Ascending aorta (tissue), 2 donors: ENCODE data around the gene RGPD3. TPM values are rescaled to one million over a fixed set of nuclear protein-coding genes. Genes with fewer than 3 reads are reported as not detected.

Experiments
- DNase-seq, 2 donors: peaks; one replicate each; pipeline ENCODE4 v3.0.0-alpha.2; 2019; ENCODE audit warnings: low spot score in 2 of 2
- H3K27ac ChIP-seq, 2 donors: fragments of 200-600 bp; sonication (generic); one replicate each; pipeline ENCODE4 v1.5.1; 2016 to 2017; ENCODE audit warnings: mild to moderate bottlenecking in 1 of 2
- H3K27me3 ChIP-seq: fragments of 200-600 bp; sonication (generic); one replicate; pipeline ENCODE4 v1.5.1; 2017
- H3K36me3 ChIP-seq, 2 donors: fragments of 200-600 bp; sonication (generic); one replicate each; pipeline ENCODE4 v1.5.1; 2016
- H3K4me1 ChIP-seq, 2 donors: fragments of 200-600 bp; sonication (generic); one replicate each; pipeline ENCODE4 v1.5.1; 2016 to 2017; ENCODE audit warnings: mild to moderate bottlenecking in 1 of 2
- H3K4me3 ChIP-seq, 2 donors: fragments of 200-600 bp; sonication (generic); one replicate each; pipeline ENCODE4 v1.5.1; 2016 to 2017; ENCODE audit warnings: mild to moderate bottlenecking in 1 of 2
- H3K9me3 ChIP-seq, 2 donors: fragments of 200-600 bp; sonication (generic); one replicate each; pipeline ENCODE4 v1.5.1; 2016
- intact Hi-C: fragments of 100-400 bp; cut with DNase I; formaldehyde crosslinking; loops from one replicate; pipeline ENCODE4 v1.15.1; 2023
- total RNA-seq: library from RNA; depleted of rRNA; stranded (reverse); fragments of >200 nt; gene quantifications from one replicate; pipeline ENCODE4 v1.1.0, GENCODE V29; 2016
- TF ChIP-seq, protein P1 (sequence below), 3 experiments: fragments of 200-600 bp in 2 of 3; fragments of 450-650 bp in 1 of 3; sonication (generic) in 2 of 3; IDR thresholded peaks; one replicate each; pipeline ENCODE4 v1.5.1; 2016 to 2019; ENCODE audit warnings: antibody characterized with exemption in 3 of 3, mild to moderate bottlenecking in 1 of 3, moderate library complexity in 1 of 3

RGPD3 gene
- total RNA-seq, 1 donor from 2014 or later: 0.75 TPM

DNA sequence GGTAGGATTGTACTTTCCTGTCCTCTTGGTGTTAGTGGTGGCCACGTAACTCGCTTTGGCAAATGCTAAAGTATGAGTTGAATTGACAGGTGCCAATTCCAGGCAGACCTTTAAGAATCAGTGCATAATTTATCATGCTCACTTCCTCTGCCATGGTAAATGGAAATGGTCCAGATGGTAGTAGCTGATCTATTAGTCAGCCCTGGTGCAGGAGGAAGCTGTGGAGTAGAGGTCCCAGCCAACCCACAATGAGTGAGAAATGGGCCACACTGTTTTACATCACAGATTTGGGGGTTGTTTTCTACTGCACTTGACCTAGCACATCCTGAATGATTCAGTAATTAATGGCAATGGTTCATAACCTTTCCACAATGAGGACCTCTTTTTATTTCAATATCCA is 104.4 kb downstream of the RGPD3 start:
- no peak for DNase-seq
- Histone ChIP-seq H3K36me3 (no peaks in the 10 kb centered on the region), H3K9me3 (no peaks in the 10 kb centered on the region), H3K27me3 (no peaks in the 10 kb centered on the region), H3K4me3 (no peak overlapping the region), H3K27ac (no peak overlapping the region), H3K4me1 (no peaks in the 10 kb centered on the region)
- TF ChIP-seq, protein P1, sequence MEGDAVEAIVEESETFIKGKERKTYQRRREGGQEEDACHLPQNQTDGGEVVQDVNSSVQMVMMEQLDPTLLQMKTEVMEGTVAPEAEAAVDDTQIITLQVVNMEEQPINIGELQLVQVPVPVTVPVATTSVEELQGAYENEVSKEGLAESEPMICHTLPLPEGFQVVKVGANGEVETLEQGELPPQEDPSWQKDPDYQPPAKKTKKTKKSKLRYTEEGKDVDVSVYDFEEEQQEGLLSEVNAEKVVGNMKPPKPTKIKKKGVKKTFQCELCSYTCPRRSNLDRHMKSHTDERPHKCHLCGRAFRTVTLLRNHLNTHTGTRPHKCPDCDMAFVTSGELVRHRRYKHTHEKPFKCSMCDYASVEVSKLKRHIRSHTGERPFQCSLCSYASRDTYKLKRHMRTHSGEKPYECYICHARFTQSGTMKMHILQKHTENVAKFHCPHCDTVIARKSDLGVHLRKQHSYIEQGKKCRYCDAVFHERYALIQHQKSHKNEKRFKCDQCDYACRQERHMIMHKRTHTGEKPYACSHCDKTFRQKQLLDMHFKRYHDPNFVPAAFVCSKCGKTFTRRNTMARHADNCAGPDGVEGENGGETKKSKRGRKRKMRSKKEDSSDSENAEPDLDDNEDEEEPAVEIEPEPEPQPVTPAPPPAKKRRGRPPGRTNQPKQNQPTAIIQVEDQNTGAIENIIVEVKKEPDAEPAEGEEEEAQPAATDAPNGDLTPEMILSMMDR (IDR thresholded peaks at IDR 0.05): no peak
- intact Hi-C loops: no loop called here

DNA sequence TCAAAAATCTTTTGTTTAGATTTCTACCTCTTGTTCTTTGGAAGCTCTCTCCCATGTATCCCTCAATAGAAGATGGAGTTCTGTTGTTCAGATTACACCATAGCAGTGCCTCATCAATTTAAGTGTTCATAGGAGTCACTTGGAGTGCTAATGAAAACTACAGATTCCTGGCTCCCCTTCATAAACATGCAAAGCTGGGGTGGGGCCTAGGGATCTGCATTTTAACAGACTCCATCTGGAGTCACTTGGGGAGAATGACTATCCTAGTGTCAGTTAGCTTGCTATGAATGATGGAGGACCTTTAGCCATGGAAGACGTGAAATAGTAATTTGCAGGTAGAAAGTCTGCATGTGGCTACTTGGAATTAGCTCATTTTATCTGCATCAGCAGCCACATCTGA is 105.4 kb downstream of the RGPD3 start:
- intact Hi-C loops: no loop called here
- no peaks in the 10 kb centered on the region for H3K36me3 ChIP-seq
- H3K4me1 ChIP-seq: no peaks in the 10 kb centered on the region
- no peak overlapping the region for H3K27ac ChIP-seq
- no peak for DNase-seq
- TF ChIP-seq, protein P1 (IDR thresholded peaks at IDR 0.05): no peak
- H3K27me3 ChIP-seq: no peaks in the 10 kb centered on the region
- no peaks in the 10 kb centered on the region for H3K9me3 ChIP-seq
- no peak overlapping the region for H3K4me3 ChIP-seq

DNA sequence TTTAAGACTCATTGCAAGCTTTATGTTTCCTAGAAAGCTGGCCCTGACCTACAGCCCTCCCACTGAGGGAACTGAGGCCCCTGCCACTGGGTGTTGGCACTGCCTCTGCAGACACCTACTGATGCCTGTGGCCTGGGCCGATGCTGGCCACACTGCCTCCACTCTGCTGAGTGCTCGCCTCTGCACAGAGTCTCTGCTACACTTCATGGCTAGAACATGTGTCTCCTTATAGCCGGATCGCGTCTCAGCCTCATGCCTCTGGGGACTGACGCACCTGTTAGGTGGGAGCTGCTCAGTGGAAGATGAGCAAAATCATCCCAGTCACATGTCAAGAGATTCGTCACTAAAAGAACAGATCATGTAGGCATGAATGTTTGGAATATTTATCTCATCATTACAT is 108.7 kb downstream of the RGPD3 start:
- TF ChIP-seq, protein P1 (IDR thresholded peaks at IDR 0.05): no peak
- intact Hi-C loops: no loop called here

GRCh38 chr2:106358521-106358920 is 109.7 kb downstream of the RGPD3 start:
- intact Hi-C loops: no loop called here
- Histone ChIP-seq H3K27me3 (no peaks in the 10 kb centered on the region), H3K4me1 (no peaks in the 10 kb centered on the region), H3K27ac (no peak overlapping the region), H3K9me3 (no peaks in the 10 kb centered on the region), H3K4me3 (no peak overlapping the region), H3K36me3 (no peaks in the 10 kb centered on the region)
- no peak for DNase-seq
- TF ChIP-seq, protein P1 (IDR thresholded peaks at IDR 0.05): no peak

More for the DNA sequence above, 108.7 kb downstream of the RGPD3 start:
- DNase-seq: no peak
- no peak overlapping the region for H3K27ac ChIP-seq
- no peaks in the 10 kb centered on the region for H3K4me1 ChIP-seq
- no peaks in the 10 kb centered on the region for H3K9me3 ChIP-seq
- no peaks in the 10 kb centered on the region for H3K27me3 ChIP-seq
- H3K4me3 ChIP-seq: no peak overlapping the region
- no peaks in the 10 kb centered on the region for H3K36me3 ChIP-seq

- Histone ChIP-seq H3K27ac (no peak overlapping the region), H3K9me3 (no peaks in the 10 kb centered on the region), H3K4me1 (no peaks in the 10 kb centered on the region), H3K4me3 (no peak overlapping the region), H3K36me3 (no peaks in the 10 kb centered on the region), H3K27me3 (no peaks in the 10 kb centered on the region)
- intact Hi-C loops: no loop called here
- TF ChIP-seq, protein P1 (IDR thresholded peaks at IDR 0.05): no peak
- no peak for DNase-seq
Measured at GRCh38 chr2:106358081-106358480, 110.1 kb downstream of the RGPD3 start.

- intact Hi-C loops: no loop called here
- TF ChIP-seq, protein P1 (IDR thresholded peaks at IDR 0.05): no peak
- no peak for DNase-seq
Measured at GRCh38 chr2:106356291-106356690, 111.9 kb downstream of the RGPD3 start.

More at GRCh38 chr2:106356291-106356690, 111.9 kb downstream of the RGPD3 start:
- no peaks in the 10 kb centered on the region for H3K27me3 ChIP-seq
- no peaks in the 10 kb centered on the region for H3K9me3 ChIP-seq
- no peaks in the 10 kb centered on the region for H3K4me1 ChIP-seq
- no peak overlapping the region for H3K4me3 ChIP-seq
- no peaks in the 10 kb centered on the region for H3K36me3 ChIP-seq
- no peak overlapping the region for H3K27ac ChIP-seq
